ENCODE measurements around the gene PKN2. TPM values are rescaled to one million over a fixed set of nuclear protein-coding genes. Genes with fewer than 3 reads are reported as not detected.

The PKN2 gene
- total and polyA plus RNA-seq, 2 of the 8 experiments (the other 6 are each of a cell fraction or from before 2014, with no cell fraction given): 7.8 to 32.0 TPM

- TF ChIP-seq CHD7 (IDR thresholded peaks at IDR 0.05; ENCODE audit: insufficient replicate concordance, low read length) (peak; percentile 10), TAF1 (IDR thresholded peaks at IDR 0.05; ENCODE audit: low read depth, low read length) (no peak)
Measured at GRCh38 chr1:88685259-88685620, 1.2 kb downstream of the PKN2 start (continued).

All from H1 (cell line).